Measurements from ENCODE around the gene AATF.

The AATF gene

GRCh38 chr17:36949461-36949927 is 740 bp downstream of the AATF start:
- no peak for TF ChIP-seq CTCF (conservative IDR thresholded peaks at IDR 0.05; ENCODE audit: low read length)
- no peak for DNase-seq (ENCODE audit: low read depth)

DNA sequence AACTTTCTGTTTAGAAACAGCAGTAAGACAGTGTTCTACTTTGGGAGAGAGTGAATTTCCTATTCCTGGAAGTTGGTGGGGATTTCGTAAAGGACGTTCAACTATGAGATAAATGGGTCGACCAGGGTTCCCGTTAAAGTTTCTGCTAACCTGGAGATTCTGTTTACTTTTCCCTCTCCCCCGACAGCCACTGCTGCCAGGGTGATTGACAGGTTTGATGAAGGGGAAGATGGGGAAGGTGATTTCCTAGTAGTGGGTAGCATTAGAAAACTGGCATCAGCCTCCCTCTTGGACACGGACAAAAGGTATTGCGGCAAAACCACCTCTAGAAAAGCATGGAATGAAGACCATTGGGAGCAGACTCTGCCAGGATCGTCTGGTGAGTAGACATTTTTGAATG is 1.3 kb downstream of the AATF start:
- H3K4me3 ChIP-seq (ENCODE audit: low read length) = peak overlapping the region; percentile 89
- TF ChIP-seq CTCF (conservative IDR thresholded peaks at IDR 0.05; ENCODE audit: low read length) = no peak
- no peak for DNase-seq (ENCODE audit: low read depth)

More at GRCh38 chr17:36949461-36949927, 740 bp downstream of the AATF start:
- H3K4me3 ChIP-seq (ENCODE audit: low read length) = peak overlapping the region; percentile 89

GRCh38 chr17:36951084-36951789 is 2.5 kb downstream of the AATF start:
- TF ChIP-seq CTCF (conservative IDR thresholded peaks at IDR 0.05; ENCODE audit: low read length) = no peak
- no peak overlapping the region for H3K4me3 ChIP-seq (ENCODE audit: low read length)
- DNase-seq (ENCODE audit: low read depth) = no peak

GRCh38 chr17:36971508-36971907 is 22.8 kb downstream of the AATF start:
- no peak for TF ChIP-seq CTCF (conservative IDR thresholded peaks at IDR 0.05; ENCODE audit: low read length)
- no peak for DNase-seq (ENCODE audit: low read depth)
- no peak overlapping the region for H3K4me3 ChIP-seq (ENCODE audit: low read length)

DNA sequence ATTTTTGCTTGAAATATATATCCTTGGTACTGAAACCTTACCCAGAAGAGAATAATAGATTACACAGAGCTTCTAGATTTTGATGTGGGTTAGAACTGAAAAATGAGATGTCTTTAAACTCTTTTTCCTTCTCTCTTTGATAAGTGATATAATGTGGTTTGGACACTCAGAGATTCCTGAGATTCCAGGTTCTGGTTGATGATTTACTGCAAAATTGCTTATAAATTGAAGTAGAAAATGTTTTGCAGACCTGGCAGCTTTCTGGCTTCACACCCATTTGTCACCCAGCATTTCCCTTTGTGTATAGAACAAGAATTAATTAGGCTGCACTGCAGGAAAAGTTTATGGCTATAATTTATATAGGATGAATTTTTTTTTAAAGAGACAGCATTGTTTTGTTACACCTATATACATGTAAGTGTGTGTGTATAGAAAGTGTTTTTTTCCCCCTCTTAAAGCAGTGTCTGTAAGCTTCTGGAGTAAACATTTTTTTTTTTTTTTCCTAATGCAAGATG is 23.5 kb downstream of the AATF start:
- no peak for DNase-seq (ENCODE audit: low read depth)
- no peak for TF ChIP-seq CTCF (conservative IDR thresholded peaks at IDR 0.05; ENCODE audit: low read length)
- no peak overlapping the region for H3K4me3 ChIP-seq (ENCODE audit: low read length)

GRCh38 chr17:36972905-36973304 is 24.2 kb downstream of the AATF start:
- TF ChIP-seq CTCF (conservative IDR thresholded peaks at IDR 0.05; ENCODE audit: low read length) = no peak
- DNase-seq (ENCODE audit: low read depth) = no peak

DNA sequence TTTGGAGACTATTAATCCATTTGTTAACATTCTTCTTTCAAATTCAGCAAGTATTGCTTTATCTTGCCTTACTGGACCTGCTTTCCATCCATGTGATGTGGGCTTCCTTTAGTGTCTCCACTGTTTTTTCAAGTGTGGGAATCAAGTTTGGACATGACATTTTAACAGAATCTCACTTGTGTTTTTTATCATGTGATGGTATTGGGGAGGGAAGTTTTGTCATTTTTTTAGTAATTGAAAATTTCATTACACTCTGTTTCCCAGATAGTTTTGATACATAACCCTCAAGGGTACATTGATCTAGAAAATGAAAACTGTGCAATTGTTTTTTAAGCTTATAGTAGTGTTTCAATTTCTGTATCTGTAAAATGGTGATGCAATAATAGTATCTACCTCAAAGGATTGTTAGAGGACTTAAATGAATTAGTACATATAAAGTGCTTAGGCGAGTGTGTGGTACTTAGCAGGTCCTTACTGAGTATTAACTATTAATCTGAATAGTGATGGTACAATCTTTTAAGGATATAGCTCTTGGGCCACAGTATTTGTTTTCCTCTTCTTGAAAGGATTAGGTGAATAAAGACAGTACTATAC is 27.3 kb downstream of the AATF start:
- DNase-seq (ENCODE audit: low read depth) = no peak
- H3K4me3 ChIP-seq (ENCODE audit: low read length) = no peak overlapping the region
- no peak for TF ChIP-seq CTCF (conservative IDR thresholded peaks at IDR 0.05; ENCODE audit: low read length)

More at GRCh38 chr17:36972905-36973304, 24.2 kb downstream of the AATF start:
- H3K4me3 ChIP-seq (ENCODE audit: low read length) = no peak overlapping the region

All from AG10803 (cell line).